HepG2 (cell line): Measurements from ENCODE around the gene MTUS2. TPM values are rescaled to one million over a fixed set of nuclear protein-coding genes. Genes with fewer than 3 reads are reported as not detected.

Experiments used
- ATAC-seq: fragments of 200-7000 bp; cut with Tn5 transposase; 3 replicates; pipeline ENCODE4 v1.9.1; 2020; ENCODE audit warnings: mild to moderate bottlenecking, moderate library complexity
- BruUV-seq: library from RNA; stranded (reverse); fragments of 400-500 nt; replicated peaks from 2 replicates; lab custom pipeline; 2021; lab: Mats Ljungman, UMichigan
- CTCF ChIA-PET: fragments of 300-600 bp; formaldehyde crosslinking; extraction: SDS; loops from one replicate; lab custom pipeline; 2021; ENCODE audit warnings: low total read pairs, inconsistent platforms, low intra/inter-chr PET ratio; lab: Yijun Ruan, JAX
- POLR2A ChIA-PET: fragments of 350-600 bp; sonication (Branson Sonifier 250); formaldehyde crosslinking; loops from one replicate; lab custom pipeline; 2020; ENCODE audit warnings: antibody characterized with exemption, inconsistent platforms; lab: Yijun Ruan, JAX
- DNase-seq: peaks from one replicate; pipeline ENCODE4 v3.0.0-alpha.2; 2015; ENCODE audit warnings: low spot score
- FAIRE-seq: peaks from 3 replicates; lab custom pipeline; 2011; peaks lifted over from hg19 to GRCh38; lab: Jason Lieb, UNC
- H2AFZ ChIP-seq: one replicate; pipeline ENCODE4 v1.6.1; 2011; ENCODE audit warnings: low read length, inconsistent platforms
- H3K27ac ChIP-seq: fragments of 300-600 bp; 3 replicates; pipeline ENCODE4 v1.8.0; 2011; ENCODE audit warnings: mixed run types, mild to moderate bottlenecking, mixed read lengths, low read length, inconsistent platforms; ENCODE audit not compliant: insufficient read depth; ENCODE audit errors: extremely low read length
- H3K27me3 ChIP-seq, 2 experiments: fragments of 200-600 bp in 1 of 2; 2 replicates in 1 of 2; 3 replicates in 1 of 2; pipeline versions ENCODE4 v1.6.0 to v1.8.0; 2011; ENCODE audit warnings: low read length in 2 of 2, mild to moderate bottlenecking in 2 of 2, moderate library complexity in 2 of 2, inconsistent platforms in 1 of 2; ENCODE audit not compliant: insufficient read depth in 2 of 2, control insufficient read depth in 1 of 2
- H3K36me3 ChIP-seq, 2 experiments: fragments of 200-600 bp in 1 of 2; replicated peaks in 1 of 2; 2 replicates in 1 of 2; 3 replicates in 1 of 2; pipeline versions ENCODE4 v1.5.1 to v1.8.0; 2011; ENCODE audit warnings: low read length in 2 of 2, inconsistent platforms in 1 of 2; ENCODE audit not compliant: insufficient read depth in 2 of 2, control insufficient read depth in 1 of 2
- H3K4me1 ChIP-seq: 2 replicates; pipeline ENCODE4 v1.5.1; 2012; ENCODE audit warnings: low read length, inconsistent platforms; ENCODE audit not compliant: insufficient read depth
- H3K4me2 ChIP-seq: 2 replicates; pipeline ENCODE4 v1.6.0; 2011; ENCODE audit warnings: low read depth, low read length, inconsistent platforms
- H3K4me3 ChIP-seq, 3 experiments: fragments of 200-600 bp in 1 of 3; sonication (generic), shearing (Covaris generic) in 1 of 3; replicated peaks in 1 of 3; 2 replicates each; pipeline ENCODE4 v1.5.1; 2011 to 2016; ENCODE audit warnings: low read length in 3 of 3, inconsistent platforms in 2 of 3, low read depth in 2 of 3, mild to moderate bottlenecking in 2 of 3, control low read depth in 1 of 3, mixed read lengths in 1 of 3; ENCODE audit not compliant: insufficient read depth in 1 of 3
- H3K79me2 ChIP-seq: one replicate; pipeline ENCODE4 v1.6.1; 2011; ENCODE audit warnings: low read length, inconsistent platforms; ENCODE audit not compliant: insufficient read depth
- H3K9ac ChIP-seq: 2 replicates; pipeline ENCODE4 v1.6.0; 2011; ENCODE audit warnings: mild to moderate bottlenecking, low read depth, low read length, inconsistent platforms; ENCODE audit not compliant: insufficient read depth
- H3K9me3 ChIP-seq: 2 replicates; pipeline ENCODE4 v1.5.1; 2012; ENCODE audit warnings: mild to moderate bottlenecking, low read length
- H4K20me1 ChIP-seq: 2 replicates; pipeline ENCODE4 v1.6.0; 2011; ENCODE audit warnings: inconsistent platforms, mild to moderate bottlenecking, low read length, moderate library complexity; ENCODE audit not compliant: insufficient read depth
- HCFC1 ChIP-seq: fragments of 150-350 bp; IDR thresholded peaks from 2 replicates; pipeline ENCODE4 v1.6.1; 2014; ENCODE audit warnings: low read depth, low read length
- IRF2 ChIP-seq: IDR thresholded peaks from 2 replicates; pipeline ENCODE4 v1.6.1; 2018; ENCODE audit warnings: missing genetic modification reagents, missing compliant biosample characterization
- MXI1 ChIP-seq: IDR thresholded peaks from 3 replicates; pipeline ENCODE4 v1.6.1; 2012; ENCODE audit warnings: low read depth, low read length, inconsistent platforms, borderline replicate concordance
- PAF1 ChIP-seq: IDR thresholded peaks from 2 replicates; pipeline ENCODE4 v1.6.1; 2016; ENCODE audit warnings: missing genetic modification reagents, missing compliant biosample characterization
- RBAK ChIP-seq: sonication (generic); formaldehyde crosslinking; IDR thresholded peaks from 2 replicates; pipeline ENCODE4 v1.5.1; 2020; ENCODE audit warnings: mild to moderate bottlenecking, missing genetic modification reagents
- RBM39 ChIP-seq: fragments of 200-400 bp; formaldehyde crosslinking; IDR thresholded peaks from one replicate; pipeline ENCODE4 v1.6.1; 2018; ENCODE audit warnings: antibody characterized with exemption, mild to moderate bottlenecking, low read depth, low read length; ENCODE audit not compliant: poor library complexity, severe bottlenecking
- SRY ChIP-seq: sonication (generic); formaldehyde crosslinking; IDR thresholded peaks from 2 replicates; pipeline ENCODE4 v1.8.0; 2022; ENCODE audit warnings: mild to moderate bottlenecking, missing genetic modification reagents
- ZNF10 ChIP-seq: sonication (generic); formaldehyde crosslinking; IDR thresholded peaks from 2 replicates; pipeline ENCODE4 v1.4.0; 2020; ENCODE audit warnings: mild to moderate bottlenecking, low read depth, missing genetic modification reagents, borderline replicate concordance
- ZNF235 ChIP-seq: sonication (generic); formaldehyde crosslinking; IDR thresholded peaks from 2 replicates; pipeline ENCODE4 v1.8.1; 2023; ENCODE audit warnings: mild to moderate bottlenecking, missing genetic modification reagents, borderline replicate concordance
- ZNF280B ChIP-seq: sonication (generic); formaldehyde crosslinking; IDR thresholded peaks from 2 replicates; pipeline ENCODE4 v1.5.0; 2020; ENCODE audit warnings: missing genetic modification reagents, mild to moderate bottlenecking, borderline replicate concordance
- ZNF317 ChIP-seq: sonication (generic); formaldehyde crosslinking; IDR thresholded peaks from 2 replicates; pipeline ENCODE4 v1.5.0; 2020; ENCODE audit warnings: mild to moderate bottlenecking, missing genetic modification reagents
- WGBS: methylation state at CpG from one replicate; pipeline ENCODE4 v1.1.6; 2017; ENCODE audit warnings: low lambda C conversion rate; 5-methylcytosine and 5-hydroxymethylcytosine counted together
- in situ Hi-C: cut with HindIII; loops from 2 replicates; pipeline ENCODE4 v1.10.0; 2017; ENCODE audit warnings: low pct_unique_long_range_greater_than_20kb; ENCODE audit not compliant: extremely low pct_ligation_motif_present
- intact Hi-C: fragments of 100-400 bp; cut with micrococcal nuclease; formaldehyde crosslinking; loops from one replicate; pipeline ENCODE4 v1.10.0; 2022; ENCODE audit not compliant: unreplicated experiment
- polyA plus RNA-seq, 8 experiments: library from polyadenylated mRNA; depleted of rRNA in 3 of 8; stranded (reverse) in 7 of 8; unstranded in 1 of 8; fragments of >200 nt; fragmentation: Illumina TruSeq in 4 of 8; extraction: Trizol in 4 of 8; gene quantifications; 2 replicates each; pipeline versions ENCODE4 v1.2.1 to v1.2.3, GENCODE V29; 2011 to 2016; ENCODE audit warnings: low read depth in 4 of 8, missing spikeins in 1 of 8, mixed read lengths in 1 of 8; ENCODE audit not compliant: insufficient read depth in 1 of 8
- total RNA-seq, 5 experiments: library from RNA; depleted of rRNA; stranded (reverse); fragments of >200 nt; fragmentation: Illumina TruSeq; extraction: Trizol; gene quantifications; 2 replicates each; pipeline ENCODE4 v1.2.3, GENCODE V29; 2016; ENCODE audit warnings: low read depth in 1 of 5

Gene MTUS2
- total and polyA plus RNA-seq, 2 of the 13 experiments (the other 11 are each of a cell fraction or from before 2014, with no cell fraction given), result not detected

DNA sequence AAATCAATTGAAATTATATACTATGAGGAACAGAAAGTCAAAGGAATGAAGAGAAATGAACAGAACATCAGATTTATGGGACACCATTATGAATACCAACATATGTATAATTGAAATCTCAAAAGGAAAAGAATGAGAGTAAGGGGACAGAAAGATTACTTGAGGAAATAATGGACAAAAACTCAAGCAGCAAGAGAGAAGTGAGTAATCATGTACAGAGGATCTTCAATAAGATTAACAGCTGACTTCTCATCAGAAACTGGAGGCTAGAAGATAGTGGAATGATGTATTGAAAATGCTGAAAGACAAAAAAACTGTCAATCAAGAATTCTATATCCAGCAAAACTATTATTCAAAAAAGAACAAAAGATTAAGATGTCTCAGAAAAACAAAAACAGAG lies 10.4 kb downstream of the MTUS2 start:
- no peak for ATAC-seq
- TF ChIP-seq RBM39 (no peak), ZNF317 (CRISPR knock-in tag) (peak; percentile 97)
- no peaks in the 10 kb centered on the region for H4K20me1 ChIP-seq
- FAIRE-seq, result no peak
- in situ Hi-C loops (no loop called here), intact Hi-C loops (no loop called here)
- no peak overlapping the region for H3K27ac ChIP-seq
- no peak overlapping the region for H3K9ac ChIP-seq
- ChIA-PET POLR2A (no interaction called here), CTCF (no interaction called here)
- H2AFZ ChIP-seq, result no peak overlapping the region
- DNase-seq, result no peak
- no peak overlapping the region for H3K4me3 ChIP-seq
- H3K27me3 ChIP-seq, result no peaks in the 10 kb centered on the region
- H3K4me2 ChIP-seq, result no peak overlapping the region
- no peaks in the 10 kb centered on the region for H3K36me3 ChIP-seq
- H3K79me2 ChIP-seq, result no peaks in the 10 kb centered on the region
- BruUV-seq, result no TSS peak
- peaks cover 32% of the 10 kb centered on the region for H3K9me3 ChIP-seq
- no peaks in the 10 kb centered on the region for H3K4me1 ChIP-seq

DNA sequence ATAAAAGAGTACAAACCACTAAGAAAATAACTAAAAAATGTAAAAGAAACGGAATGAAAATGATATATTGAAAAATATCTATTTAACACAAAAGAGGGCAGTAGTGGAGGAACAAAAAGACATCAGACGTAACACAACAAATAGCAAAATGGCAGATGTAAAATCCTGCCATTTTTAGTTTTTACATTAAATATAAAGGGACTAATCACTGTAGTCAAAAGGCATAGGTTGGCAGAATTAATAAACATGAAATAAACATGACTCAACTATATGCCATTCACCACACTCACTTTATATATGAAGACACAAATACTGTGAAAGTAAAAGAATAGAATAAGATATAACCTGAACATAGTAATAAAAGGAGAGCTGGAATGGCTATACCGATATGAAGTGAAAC lies 11.0 kb downstream of the MTUS2 start:
- ATAC-seq, result no peak
- no peak overlapping the region for H3K9ac ChIP-seq
- TF ChIP-seq HCFC1 (no peak), IRF2 (CRISPR knock-in tag) (no peak), ZNF235 (CRISPR knock-in tag) (no peak), SRY (CRISPR knock-in tag) (no peak), PAF1 (CRISPR knock-in tag) (no peak), ZNF10 (CRISPR knock-in tag) (no peak), RBAK (CRISPR knock-in tag) (no peak), MXI1 (no peak), ZNF280B (CRISPR knock-in tag) (no peak)
- TF ChIP-seq, all 625 proteins: peak for 0
- Histone ChIP-seq H3K36me3 (no peaks in the 10 kb centered on the region), H3K4me1 (no peaks in the 10 kb centered on the region), H3K27me3 (no peaks in the 10 kb centered on the region), H3K4me3 (no peak overlapping the region), H3K9me3 (peaks cover 32% of the 10 kb centered on the region), H3K79me2 (no peaks in the 10 kb centered on the region), H4K20me1 (no peaks in the 10 kb centered on the region), H3K27ac (no peak overlapping the region), H2AFZ (no peak overlapping the region), H3K4me2 (no peak overlapping the region)
- intact Hi-C loops (no loop called here), in situ Hi-C loops (no loop called here)
- DNase-seq (no peak), FAIRE-seq (no peak)
- ChIA-PET POLR2A (no interaction called here), CTCF (no interaction called here)
- 15% methylated on average over 3 of the region's 3 CpGs for WGBS
- BruUV-seq, result no TSS peak
